HepG2 (cell line): Measurements from ENCODE around the gene ZCCHC24. TPM values are rescaled to one million over a fixed set of nuclear protein-coding genes. Genes with fewer than 3 reads are reported as not detected.

Source experiments
- ATAC-seq: fragments of 200-7000 bp; cut with Tn5 transposase; 3 replicates; pipeline ENCODE4 v1.9.1; 2020; ENCODE audit warnings: mild to moderate bottlenecking, moderate library complexity
- BruUV-seq: library from RNA; stranded (reverse); fragments of 400-500 nt; replicated peaks from 2 replicates; lab custom pipeline; 2021; lab: Mats Ljungman, UMichigan
- CTCF ChIA-PET: fragments of 300-600 bp; formaldehyde crosslinking; extraction: SDS; loops from one replicate; lab custom pipeline; 2021; ENCODE audit warnings: low total read pairs, inconsistent platforms, low intra/inter-chr PET ratio; lab: Yijun Ruan, JAX
- POLR2A ChIA-PET: fragments of 350-600 bp; sonication (Branson Sonifier 250); formaldehyde crosslinking; loops from one replicate; lab custom pipeline; 2020; ENCODE audit warnings: antibody characterized with exemption, inconsistent platforms; lab: Yijun Ruan, JAX
- DNase-seq: peaks from one replicate; pipeline ENCODE4 v3.0.0-alpha.2; 2015; ENCODE audit warnings: low spot score
- FAIRE-seq: peaks from 3 replicates; lab custom pipeline; 2011; peaks lifted over from hg19 to GRCh38; lab: Jason Lieb, UNC
- H2AFZ ChIP-seq: one replicate; pipeline ENCODE4 v1.6.1; 2011; ENCODE audit warnings: low read length, inconsistent platforms
- H3K27ac ChIP-seq: fragments of 300-600 bp; 3 replicates; pipeline ENCODE4 v1.8.0; 2011; ENCODE audit warnings: mixed run types, mild to moderate bottlenecking, mixed read lengths, low read length, inconsistent platforms; ENCODE audit not compliant: insufficient read depth; ENCODE audit errors: extremely low read length
- H3K27me3 ChIP-seq, 2 experiments: fragments of 200-600 bp in 1 of 2; 2 replicates in 1 of 2; 3 replicates in 1 of 2; pipeline versions ENCODE4 v1.6.0 to v1.8.0; 2011; ENCODE audit warnings: low read length in 2 of 2, mild to moderate bottlenecking in 2 of 2, moderate library complexity in 2 of 2, inconsistent platforms in 1 of 2; ENCODE audit not compliant: insufficient read depth in 2 of 2, control insufficient read depth in 1 of 2
- H3K36me3 ChIP-seq, 2 experiments: fragments of 200-600 bp in 1 of 2; replicated peaks in 1 of 2; 2 replicates in 1 of 2; 3 replicates in 1 of 2; pipeline versions ENCODE4 v1.5.1 to v1.8.0; 2011; ENCODE audit warnings: low read length in 2 of 2, inconsistent platforms in 1 of 2; ENCODE audit not compliant: insufficient read depth in 2 of 2, control insufficient read depth in 1 of 2
- H3K4me1 ChIP-seq: 2 replicates; pipeline ENCODE4 v1.5.1; 2012; ENCODE audit warnings: low read length, inconsistent platforms; ENCODE audit not compliant: insufficient read depth
- H3K4me2 ChIP-seq: 2 replicates; pipeline ENCODE4 v1.6.0; 2011; ENCODE audit warnings: low read depth, low read length, inconsistent platforms
- H3K4me3 ChIP-seq, 3 experiments: fragments of 200-600 bp in 1 of 3; sonication (generic), shearing (Covaris generic) in 1 of 3; replicated peaks in 1 of 3; 2 replicates each; pipeline ENCODE4 v1.5.1; 2011 to 2016; ENCODE audit warnings: low read length in 3 of 3, inconsistent platforms in 2 of 3, low read depth in 2 of 3, mild to moderate bottlenecking in 2 of 3, control low read depth in 1 of 3, mixed read lengths in 1 of 3; ENCODE audit not compliant: insufficient read depth in 1 of 3
- H3K79me2 ChIP-seq: one replicate; pipeline ENCODE4 v1.6.1; 2011; ENCODE audit warnings: low read length, inconsistent platforms; ENCODE audit not compliant: insufficient read depth
- H3K9ac ChIP-seq: 2 replicates; pipeline ENCODE4 v1.6.0; 2011; ENCODE audit warnings: mild to moderate bottlenecking, low read depth, low read length, inconsistent platforms; ENCODE audit not compliant: insufficient read depth
- H3K9me3 ChIP-seq: 2 replicates; pipeline ENCODE4 v1.5.1; 2012; ENCODE audit warnings: mild to moderate bottlenecking, low read length
- H4K20me1 ChIP-seq: 2 replicates; pipeline ENCODE4 v1.6.0; 2011; ENCODE audit warnings: inconsistent platforms, mild to moderate bottlenecking, low read length, moderate library complexity; ENCODE audit not compliant: insufficient read depth
- ARNT ChIP-seq: fragments of 450-650 bp; IDR thresholded peaks from 2 replicates; pipeline ENCODE4 v1.6.1; 2017
- ATF7 ChIP-seq, 2 experiments: fragments of 450-650 bp in 1 of 2; sonication (generic) in 1 of 2; formaldehyde crosslinking in 1 of 2; IDR thresholded peaks; 2 replicates each; pipeline versions ENCODE4 v1.4.0 to v1.6.1; 2016 to 2020; ENCODE audit warnings: antibody characterized with exemption in 1 of 2, mild to moderate bottlenecking in 1 of 2, missing genetic modification reagents in 1 of 2
- DNMT3B ChIP-seq: conservative IDR thresholded peaks from 2 replicates; pipeline ENCODE4 v1.6.1; 2016; ENCODE audit warnings: missing biosample characterization, control low read depth
- FOXK2 ChIP-seq: fragments of 450-650 bp; IDR thresholded peaks from 2 replicates; pipeline ENCODE4 v1.6.1; 2016
- LCORL ChIP-seq, 2 experiments: fragments of 450-650 bp in 1 of 2; sonication (generic) in 1 of 2; formaldehyde crosslinking in 1 of 2; IDR thresholded peaks; 2 replicates each; pipeline versions ENCODE4 v1.5.0 to v1.6.1; 2017 to 2020; ENCODE audit warnings: antibody characterized with exemption in 1 of 2, missing genetic modification reagents in 1 of 2
- MTF1 ChIP-seq: sonication (generic); formaldehyde crosslinking; IDR thresholded peaks from 2 replicates; pipeline ENCODE4 v1.5.0; 2020; ENCODE audit warnings: missing genetic modification reagents
- NBN ChIP-seq: fragments of 450-650 bp; conservative IDR thresholded peaks from 2 replicates; pipeline ENCODE4 v1.6.1; 2017
- PHB2 ChIP-seq: fragments of 450-650 bp; IDR thresholded peaks from 2 replicates; pipeline ENCODE4 v1.6.1; 2018; ENCODE audit not compliant: partially characterized antibody
- SOX6 ChIP-seq, 2 experiments: fragments of 450-650 bp in 1 of 2; sonication (generic) in 1 of 2; formaldehyde crosslinking in 1 of 2; IDR thresholded peaks; 2 replicates each; pipeline versions ENCODE4 v1.4.0 to v1.6.1; 2017 to 2020; ENCODE audit warnings: antibody characterized with exemption in 1 of 2, mild to moderate bottlenecking in 1 of 2, missing genetic modification reagents in 1 of 2
- TBX3 ChIP-seq: fragments of 450-650 bp; IDR thresholded peaks from 2 replicates; pipeline ENCODE4 v1.6.1; 2017; ENCODE audit warnings: antibody characterized with exemption, mild to moderate bottlenecking, inconsistent platforms, borderline replicate concordance
- ZBTB14 ChIP-seq: sonication (generic); formaldehyde crosslinking; IDR thresholded peaks from 2 replicates; pipeline ENCODE4 v1.4.0; 2020; ENCODE audit warnings: missing genetic modification reagents
- ZFX ChIP-seq: sonication (generic); formaldehyde crosslinking; IDR thresholded peaks from 2 replicates; pipeline ENCODE4 v1.4.0; 2020; ENCODE audit warnings: mild to moderate bottlenecking, low read depth, missing genetic modification reagents, moderate library complexity
- ZNF207 ChIP-seq: fragments of 450-650 bp; IDR thresholded peaks from 2 replicates; pipeline ENCODE4 v1.6.1; 2016; ENCODE audit warnings: antibody characterized with exemption, borderline replicate concordance
- WGBS: methylation state at CpG from one replicate; pipeline ENCODE4 v1.1.6; 2017; ENCODE audit warnings: low lambda C conversion rate; 5-methylcytosine and 5-hydroxymethylcytosine counted together
- in situ Hi-C: cut with HindIII; loops from 2 replicates; pipeline ENCODE4 v1.10.0; 2017; ENCODE audit warnings: low pct_unique_long_range_greater_than_20kb; ENCODE audit not compliant: extremely low pct_ligation_motif_present
- intact Hi-C: fragments of 100-400 bp; cut with micrococcal nuclease; formaldehyde crosslinking; loops from one replicate; pipeline ENCODE4 v1.10.0; 2022; ENCODE audit not compliant: unreplicated experiment
- polyA plus RNA-seq, 8 experiments: library from polyadenylated mRNA; depleted of rRNA in 3 of 8; stranded (reverse) in 7 of 8; unstranded in 1 of 8; fragments of >200 nt; fragmentation: Illumina TruSeq in 4 of 8; extraction: Trizol in 4 of 8; gene quantifications; 2 replicates each; pipeline versions ENCODE4 v1.2.1 to v1.2.3, GENCODE V29; 2011 to 2016; ENCODE audit warnings: low read depth in 4 of 8, missing spikeins in 1 of 8, mixed read lengths in 1 of 8; ENCODE audit not compliant: insufficient read depth in 1 of 8
- total RNA-seq, 5 experiments: library from RNA; depleted of rRNA; stranded (reverse); fragments of >200 nt; fragmentation: Illumina TruSeq; extraction: Trizol; gene quantifications; 2 replicates each; pipeline ENCODE4 v1.2.3, GENCODE V29; 2016; ENCODE audit warnings: low read depth in 1 of 5
- TF ChIP-seq, protein P1 (sequence below): sonication (generic); formaldehyde crosslinking; IDR thresholded peaks from 2 replicates; pipeline ENCODE4 v1.9.0; 2021; ENCODE audit warnings: mild to moderate bottlenecking, missing genetic modification reagents

ZCCHC24 gene
- total and polyA plus RNA-seq, 2 of the 13 experiments (the other 11 are each of a cell fraction or from before 2014, with no cell fraction given), result 3.1 to 7.9 TPM

DNA sequence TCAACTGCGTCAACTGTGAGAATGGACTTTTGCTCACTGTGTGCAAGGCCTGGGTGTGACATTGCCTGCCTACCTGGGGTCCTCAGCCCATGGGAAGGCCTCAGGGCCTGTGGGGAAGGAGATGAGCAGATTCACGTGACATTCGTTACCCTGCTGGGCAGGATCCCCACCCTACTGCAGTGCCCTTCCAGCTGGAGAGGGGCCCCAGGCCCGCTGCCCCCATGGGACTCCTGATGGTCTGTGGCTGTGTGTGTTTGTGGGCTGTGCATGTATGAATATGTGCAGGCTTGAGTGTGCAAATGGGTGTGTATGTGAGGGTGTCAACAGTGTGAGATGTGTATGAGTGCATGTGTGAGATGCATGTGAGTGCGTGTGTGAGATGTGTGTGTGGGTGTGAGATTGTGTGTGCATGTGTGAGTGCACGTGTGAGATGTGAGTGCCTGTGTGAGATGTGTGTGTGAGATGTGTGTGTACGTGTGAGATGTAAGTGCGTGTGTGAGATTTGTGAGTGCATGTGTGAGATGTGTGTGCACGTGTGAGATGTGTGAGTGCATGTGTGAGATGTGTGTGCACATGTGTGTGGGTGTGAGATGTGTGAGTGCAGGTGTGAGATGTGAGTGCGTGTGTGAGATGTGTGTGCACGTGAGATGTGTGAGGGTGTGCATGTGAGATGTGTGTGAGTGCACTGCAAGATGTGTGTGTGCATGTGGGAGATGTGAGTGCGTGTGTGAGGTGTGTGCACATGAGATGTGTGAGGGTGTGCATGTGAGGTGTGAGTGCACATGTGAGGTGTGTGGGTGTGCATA, 68.5 kb downstream of the ZCCHC24 start:
- no peak for ATAC-seq
- 89% methylated on average over 12 of the region's 12 CpGs for WGBS
- POLR2A ChIA-PET, result no interaction called here
- Histone ChIP-seq H3K27ac (no peak overlapping the region), H3K4me1 (peaks cover 62% of the 10 kb centered on the region), H3K4me3 (no peak overlapping the region), H3K9ac (no peak overlapping the region), H3K79me2 (no peaks in the 10 kb centered on the region), H3K4me2 (no peak overlapping the region), H3K27me3 (no peaks in the 10 kb centered on the region), H3K9me3 (no peaks in the 10 kb centered on the region), H2AFZ (no peak overlapping the region), H4K20me1 (no peaks in the 10 kb centered on the region), H3K36me3 (no peaks in the 10 kb centered on the region)
- no TSS peak for BruUV-seq
- FAIRE-seq, result no peak
- CTCF ChIA-PET, result interaction anchor here (3.3 kb wide), 1 partner anchor 111 kb away, joined by 45 read pairs; no protein-coding TSS in a partner anchor
- DNase-seq, result no peak
- intact Hi-C loops (no loop called here), in situ Hi-C loops (loop anchor here (5.0 kb wide), 1 partner anchor 110 kb away; no protein-coding TSS in a partner anchor)
- peak; percentile 32 for TF ChIP-seq PHB2
- TF ChIP-seq ZBTB14 (CRISPR knock-in tag), result no peak
- peak; percentile 36; the same call in 1 of the 2 replicates for TF ChIP-seq ZFX (CRISPR knock-in tag)
- TF ChIP-seq ATF7 (IDR thresholded peaks at IDR 0.05), result 0 out of 2 replicates have a peak, but pooled peaks have one; percentile 17
- TF ChIP-seq ATF7 (CRISPR knock-in tag; IDR thresholded peaks at IDR 0.05), result no peak
- TF ChIP-seq ZNF207, result 0 out of 2 replicates have a peak, but pooled peaks have one; percentile 20
- 0 out of 2 replicates have a peak, but pooled peaks have one; percentile 26 for TF ChIP-seq NBN
- TF ChIP-seq FOXK2, result 0 out of 2 replicates have a peak, but pooled peaks have one; percentile 16
- no peak for TF ChIP-seq MTF1 (CRISPR knock-in tag)
- peak; percentile 81; the same call in 1 of the 2 replicates for TF ChIP-seq ARNT
- TF ChIP-seq TBX3, result no peak
- TF ChIP-seq, protein P1, sequence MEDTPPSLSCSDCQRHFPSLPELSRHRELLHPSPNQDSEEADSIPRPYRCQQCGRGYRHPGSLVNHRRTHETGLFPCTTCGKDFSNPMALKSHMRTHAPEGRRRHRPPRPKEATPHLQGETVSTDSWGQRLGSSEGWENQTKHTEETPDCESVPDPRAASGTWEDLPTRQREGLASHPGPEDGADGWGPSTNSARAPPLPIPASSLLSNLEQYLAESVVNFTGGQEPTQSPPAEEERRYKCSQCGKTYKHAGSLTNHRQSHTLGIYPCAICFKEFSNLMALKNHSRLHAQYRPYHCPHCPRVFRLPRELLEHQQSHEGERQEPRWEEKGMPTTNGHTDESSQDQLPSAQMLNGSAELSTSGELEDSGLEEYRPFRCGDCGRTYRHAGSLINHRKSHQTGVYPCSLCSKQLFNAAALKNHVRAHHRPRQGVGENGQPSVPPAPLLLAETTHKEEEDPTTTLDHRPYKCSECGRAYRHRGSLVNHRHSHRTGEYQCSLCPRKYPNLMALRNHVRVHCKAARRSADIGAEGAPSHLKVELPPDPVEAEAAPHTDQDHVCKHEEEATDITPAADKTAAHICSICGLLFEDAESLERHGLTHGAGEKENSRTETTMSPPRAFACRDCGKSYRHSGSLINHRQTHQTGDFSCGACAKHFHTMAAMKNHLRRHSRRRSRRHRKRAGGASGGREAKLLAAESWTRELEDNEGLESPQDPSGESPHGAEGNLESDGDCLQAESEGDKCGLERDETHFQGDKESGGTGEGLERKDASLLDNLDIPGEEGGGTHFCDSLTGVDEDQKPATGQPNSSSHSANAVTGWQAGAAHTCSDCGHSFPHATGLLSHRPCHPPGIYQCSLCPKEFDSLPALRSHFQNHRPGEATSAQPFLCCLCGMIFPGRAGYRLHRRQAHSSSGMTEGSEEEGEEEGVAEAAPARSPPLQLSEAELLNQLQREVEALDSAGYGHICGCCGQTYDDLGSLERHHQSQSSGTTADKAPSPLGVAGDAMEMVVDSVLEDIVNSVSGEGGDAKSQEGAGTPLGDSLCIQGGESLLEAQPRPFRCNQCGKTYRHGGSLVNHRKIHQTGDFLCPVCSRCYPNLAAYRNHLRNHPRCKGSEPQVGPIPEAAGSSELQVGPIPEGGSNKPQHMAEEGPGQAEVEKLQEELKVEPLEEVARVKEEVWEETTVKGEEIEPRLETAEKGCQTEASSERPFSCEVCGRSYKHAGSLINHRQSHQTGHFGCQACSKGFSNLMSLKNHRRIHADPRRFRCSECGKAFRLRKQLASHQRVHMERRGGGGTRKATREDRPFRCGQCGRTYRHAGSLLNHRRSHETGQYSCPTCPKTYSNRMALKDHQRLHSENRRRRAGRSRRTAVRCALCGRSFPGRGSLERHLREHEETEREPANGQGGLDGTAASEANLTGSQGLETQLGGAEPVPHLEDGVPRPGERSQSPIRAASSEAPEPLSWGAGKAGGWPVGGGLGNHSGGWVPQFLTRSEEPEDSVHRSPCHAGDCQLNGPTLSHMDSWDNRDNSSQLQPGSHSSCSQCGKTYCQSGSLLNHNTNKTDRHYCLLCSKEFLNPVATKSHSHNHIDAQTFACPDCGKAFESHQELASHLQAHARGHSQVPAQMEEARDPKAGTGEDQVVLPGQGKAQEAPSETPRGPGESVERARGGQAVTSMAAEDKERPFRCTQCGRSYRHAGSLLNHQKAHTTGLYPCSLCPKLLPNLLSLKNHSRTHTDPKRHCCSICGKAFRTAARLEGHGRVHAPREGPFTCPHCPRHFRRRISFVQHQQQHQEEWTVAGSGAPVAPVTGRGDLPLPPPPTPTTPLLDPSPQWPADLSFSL (CRISPR knock-in tag), result peak; percentile 30; the same call in 1 of the 2 replicates
- peak; percentile 45; the same call in 1 of the 2 replicates for TF ChIP-seq SOX6 (IDR thresholded peaks at IDR 0.05)
- TF ChIP-seq SOX6 (CRISPR knock-in tag; IDR thresholded peaks at IDR 0.05), result no peak
- TF ChIP-seq LCORL (IDR thresholded peaks at IDR 0.05), result peak; percentile 34; the same call in 1 of the 2 replicates
- no peak for TF ChIP-seq LCORL (CRISPR knock-in tag; IDR thresholded peaks at IDR 0.05)
- TF ChIP-seq DNMT3B (CRISPR knock-in tag), result no peak
